BLaER1 (cell line): ENCODE data around the gene TOLLIP.
A peak's percentile ranks its signal among the peaks of the same experiment; 100 is the strongest.

ENCODE experiments used
- H3K27ac ChIP-seq: shearing (Covaris generic); formaldehyde crosslinking; 2 replicates; pipeline ENCODE4 v1.8.1; 2022
- H3K27me3 ChIP-seq: shearing (Covaris generic); formaldehyde crosslinking; 2 replicates; pipeline ENCODE4 v1.8.1; 2022
- H3K36me3 ChIP-seq: shearing (Covaris generic); formaldehyde crosslinking; 2 replicates; pipeline ENCODE4 v1.8.1; 2022
- H3K4me1 ChIP-seq: shearing (Covaris generic); formaldehyde crosslinking; 2 replicates; pipeline ENCODE4 v1.8.1; 2022
- H3K4me2 ChIP-seq: shearing (Covaris generic); formaldehyde crosslinking; 2 replicates; pipeline ENCODE4 v1.8.1; 2022
- H3K4me3 ChIP-seq: shearing (Covaris generic); formaldehyde crosslinking; 2 replicates; pipeline ENCODE4 v1.8.1; 2022
- H3K9ac ChIP-seq: shearing (Covaris generic); formaldehyde crosslinking; 2 replicates; pipeline ENCODE4 v1.8.1; 2022
- H3K9me3 ChIP-seq: shearing (Covaris generic); formaldehyde crosslinking; 2 replicates; pipeline ENCODE4 v1.8.1; 2022
- H4K20me1 ChIP-seq: shearing (Covaris generic); formaldehyde crosslinking; 2 replicates; pipeline ENCODE4 v1.8.1; 2022
- Cebpa-rat ChIP-seq: shearing (Covaris generic); IDR thresholded peaks from 2 replicates; pipeline ENCODE4 v1.8.1; 2022

TOLLIP gene

GRCh38 chr11:1299621-1300020, 9.8 kb downstream of the TOLLIP start:
- Histone ChIP-seq H3K27ac (no peak overlapping the region), H3K36me3 (peaks cover 61% of the 10 kb centered on the region), H3K27me3 (no peaks in the 10 kb centered on the region), H3K4me3 (no peak overlapping the region), H3K4me2 (0 out of 2 replicates have a peak overlapping the region, but pooled peaks have one; percentile 4), H3K9me3 (no peaks in the 10 kb centered on the region), H3K9ac (no peak overlapping the region), H3K4me1 (peaks cover 29% of the 10 kb centered on the region), H4K20me1 (peaks cover 99% of the 10 kb centered on the region)
- no peak for TF ChIP-seq Cebpa-rat

GRCh38 chr11:1298695-1299492, 10.5 kb downstream of the TOLLIP start:
- Histone ChIP-seq H3K27ac (no peak overlapping the region), H3K4me2 (peak overlapping the region; percentile 51), H4K20me1 (peaks cover 95% of the 10 kb centered on the region), H3K9me3 (no peaks in the 10 kb centered on the region), H3K4me3 (no peak overlapping the region), H3K9ac (0 out of 2 replicates have a peak overlapping the region, but pooled peaks have one; percentile 22), H3K4me1 (peaks cover 26% of the 10 kb centered on the region), H3K27me3 (no peaks in the 10 kb centered on the region), H3K36me3 (peaks cover 63% of the 10 kb centered on the region)
- peak; percentile 95 for TF ChIP-seq Cebpa-rat

GRCh38 chr11:1297576-1298473, 11.6 kb downstream of the TOLLIP start:
- Histone ChIP-seq H3K27ac (peak overlapping the region; percentile 60; the same call in 1 of the 2 replicates), H3K27me3 (no peaks in the 10 kb centered on the region), H3K9ac (peak overlapping the region; percentile 45; the same call in 1 of the 2 replicates), H3K9me3 (no peaks in the 10 kb centered on the region), H3K36me3 (peaks cover 65% of the 10 kb centered on the region), H3K4me1 (peaks cover 26% of the 10 kb centered on the region), H3K4me2 (peak overlapping the region; percentile 51), H4K20me1 (peaks cover 95% of the 10 kb centered on the region), H3K4me3 (no peak overlapping the region)
- TF ChIP-seq Cebpa-rat, result no peak

- H3K27ac ChIP-seq, result no peak overlapping the region
- no peak overlapping the region for H3K4me3 ChIP-seq
- no peaks in the 10 kb centered on the region for H3K9me3 ChIP-seq
- H3K4me1 ChIP-seq, result peaks cover 26% of the 10 kb centered on the region
- no peak overlapping the region for H3K9ac ChIP-seq
- H4K20me1 ChIP-seq, result peaks cover 95% of the 10 kb centered on the region
- no peak for TF ChIP-seq Cebpa-rat
- H3K36me3 ChIP-seq, result peaks cover 65% of the 10 kb centered on the region
- no peak overlapping the region for H3K4me2 ChIP-seq
- H3K27me3 ChIP-seq, result no peaks in the 10 kb centered on the region
These were observed 12.3 kb downstream of the TOLLIP start for GRCh38 chr11:1297011-1297575.

- H4K20me1 ChIP-seq, result peaks cover 95% of the 10 kb centered on the region
- H3K9me3 ChIP-seq, result no peaks in the 10 kb centered on the region
- no peak overlapping the region for H3K4me3 ChIP-seq
- H3K4me1 ChIP-seq, result peaks cover 26% of the 10 kb centered on the region
- H3K27me3 ChIP-seq, result no peaks in the 10 kb centered on the region
- no peak overlapping the region for H3K27ac ChIP-seq
- no peak for TF ChIP-seq Cebpa-rat
- no peak overlapping the region for H3K9ac ChIP-seq
- H3K36me3 ChIP-seq, result peaks cover 70% of the 10 kb centered on the region
- H3K4me2 ChIP-seq, result no peak overlapping the region
These were observed 13.1 kb downstream of the TOLLIP start for GRCh38 chr11:1296287-1296686.

- Histone ChIP-seq H3K4me1 (peaks cover 26% of the 10 kb centered on the region), H3K4me3 (no peak overlapping the region), H3K4me2 (no peak overlapping the region), H3K27me3 (no peaks in the 10 kb centered on the region), H3K9me3 (no peaks in the 10 kb centered on the region), H3K27ac (no peak overlapping the region), H4K20me1 (peaks cover 93% of the 10 kb centered on the region), H3K36me3 (peaks cover 71% of the 10 kb centered on the region), H3K9ac (no peak overlapping the region)
- TF ChIP-seq Cebpa-rat, result no peak
These were observed 13.8 kb downstream of the TOLLIP start for GRCh38 chr11:1295591-1295990.

GRCh38 chr11:1295086-1295485, 14.3 kb downstream of the TOLLIP start:
- Histone ChIP-seq H3K4me1 (peaks cover 26% of the 10 kb centered on the region), H3K9ac (no peak overlapping the region), H3K4me2 (no peak overlapping the region), H3K4me3 (no peak overlapping the region), H3K27me3 (no peaks in the 10 kb centered on the region), H3K27ac (no peak overlapping the region), H3K9me3 (no peaks in the 10 kb centered on the region), H3K36me3 (peaks cover 71% of the 10 kb centered on the region), H4K20me1 (peaks cover 93% of the 10 kb centered on the region)
- no peak for TF ChIP-seq Cebpa-rat

- no peak overlapping the region for H3K27ac ChIP-seq
- no peak overlapping the region for H3K4me2 ChIP-seq
- no peak for TF ChIP-seq Cebpa-rat
- no peak overlapping the region for H3K9ac ChIP-seq
- no peaks in the 10 kb centered on the region for H3K27me3 ChIP-seq
- no peaks in the 10 kb centered on the region; the same call in 1 of the 2 replicates for H3K9me3 ChIP-seq
- peaks cover 92% of the 10 kb centered on the region for H4K20me1 ChIP-seq
- H3K4me3 ChIP-seq, result no peak overlapping the region
- peaks cover 85% of the 10 kb centered on the region for H3K36me3 ChIP-seq
- H3K4me1 ChIP-seq, result peaks cover 13% of the 10 kb centered on the region
These were observed 15.8 kb downstream of the TOLLIP start for GRCh38 chr11:1293619-1294015.
